ENCODE data around the gene SEBOX. TPM values are rescaled to one million over a fixed set of nuclear protein-coding genes. Genes with fewer than 3 reads are reported as not detected.
A peak's percentile ranks its signal among the peaks of the same experiment; 100 is the strongest.

SEBOX gene
- polyA plus RNA-seq, 3 donors: not detected

DNA sequence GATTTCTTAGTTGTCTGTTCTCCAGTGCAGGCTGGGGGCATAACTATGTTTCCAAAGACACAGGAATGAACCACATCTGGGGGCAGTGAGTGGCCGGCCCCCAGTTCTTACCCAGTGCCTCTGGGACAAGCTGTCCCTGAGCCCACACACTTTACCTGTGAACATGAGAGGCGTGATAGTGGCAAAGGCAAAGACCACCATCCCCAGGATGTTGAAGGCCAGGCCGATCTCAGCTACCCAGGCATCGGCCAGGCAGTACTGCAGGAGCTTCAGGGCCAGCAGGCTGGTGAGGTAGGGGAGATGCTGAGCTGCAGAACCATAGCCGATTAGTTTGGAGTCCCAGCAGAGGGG is 39.4 kb upstream of the SEBOX start:
- no peaks in the 10 kb centered on the region for H3K79me2 ChIP-seq (ENCODE audit: insufficient read depth, low read length)
- H3K27me3 ChIP-seq (ENCODE audit: control insufficient read depth in 2 of 2, insufficient read depth in 2 of 2, low read length in 2 of 2): no peaks in the 10 kb centered on the region
- no peak overlapping the region for H3K27ac ChIP-seq (ENCODE audit: low read depth in 1 of 2, low read length in 2 of 2)
- peaks cover 0 to 8% (median 2%) of the 10 kb centered on the region in 3 donors for H3K27me3 Mint-ChIP-seq (ENCODE audit: low read depth in 3 of 3)
- TF ChIP-seq, protein P1, sequence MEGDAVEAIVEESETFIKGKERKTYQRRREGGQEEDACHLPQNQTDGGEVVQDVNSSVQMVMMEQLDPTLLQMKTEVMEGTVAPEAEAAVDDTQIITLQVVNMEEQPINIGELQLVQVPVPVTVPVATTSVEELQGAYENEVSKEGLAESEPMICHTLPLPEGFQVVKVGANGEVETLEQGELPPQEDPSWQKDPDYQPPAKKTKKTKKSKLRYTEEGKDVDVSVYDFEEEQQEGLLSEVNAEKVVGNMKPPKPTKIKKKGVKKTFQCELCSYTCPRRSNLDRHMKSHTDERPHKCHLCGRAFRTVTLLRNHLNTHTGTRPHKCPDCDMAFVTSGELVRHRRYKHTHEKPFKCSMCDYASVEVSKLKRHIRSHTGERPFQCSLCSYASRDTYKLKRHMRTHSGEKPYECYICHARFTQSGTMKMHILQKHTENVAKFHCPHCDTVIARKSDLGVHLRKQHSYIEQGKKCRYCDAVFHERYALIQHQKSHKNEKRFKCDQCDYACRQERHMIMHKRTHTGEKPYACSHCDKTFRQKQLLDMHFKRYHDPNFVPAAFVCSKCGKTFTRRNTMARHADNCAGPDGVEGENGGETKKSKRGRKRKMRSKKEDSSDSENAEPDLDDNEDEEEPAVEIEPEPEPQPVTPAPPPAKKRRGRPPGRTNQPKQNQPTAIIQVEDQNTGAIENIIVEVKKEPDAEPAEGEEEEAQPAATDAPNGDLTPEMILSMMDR (IDR thresholded peaks at IDR 0.05): no peak
- H3K4me3 Mint-ChIP-seq: peak overlapping the region; percentile 41 to 83
- H3K4me1 Mint-ChIP-seq: peaks cover 42% of the 10 kb centered on the region
- peaks cover 35 to 49% of the 10 kb centered on the region in 2 donors for H3K4me1 ChIP-seq (ENCODE audit: control insufficient read depth in 1 of 2, insufficient read depth in 2 of 2, low read length in 2 of 2)
- intact Hi-C loops (cut with micrococcal nuclease): no loop called here
- H4K20me1 ChIP-seq (ENCODE audit: insufficient read depth, low read length): no peaks in the 10 kb centered on the region
- no peak overlapping the region for H2AFZ ChIP-seq (ENCODE audit: insufficient read depth, low read depth, low read length, poor library complexity, severe bottlenecking)
- H3K9ac ChIP-seq (ENCODE audit: insufficient read depth, low read length, poor library complexity, severe bottlenecking): no peak overlapping the region
- H3K4me3 ChIP-seq (replicated peaks in 1 of 3; ENCODE audit: low read depth in 2 of 3, low read length in 3 of 3): peak overlapping the region in 1 of 3 experiments; percentile 87
- peak overlapping the region in 3 of 7 donors; percentile 16 to 33 (median 20) for H3K27ac Mint-ChIP-seq
- H3K9me3 Mint-ChIP-seq: no peaks in the 10 kb centered on the region
- H3K9me3 ChIP-seq (replicated peaks in 1 of 2; ENCODE audit: control insufficient read depth in 1 of 2, insufficient read depth in 1 of 2, low read length in 2 of 2): no peaks in the 10 kb centered on the region
- H3K4me2 ChIP-seq (replicated peaks; ENCODE audit: extremely low read depth, low read length, poor library complexity, severe bottlenecking): peak overlapping the region; percentile 96
- WGBS (ENCODE audit: insufficient coverage): 98% methylated on average over 5 of the region's 5 CpGs
- peaks cover 0 to 7% of the 10 kb centered on the region in 2 donors for H3K36me3 ChIP-seq (replicated peaks in 1 of 2; ENCODE audit: control insufficient read depth in 1 of 2, insufficient read depth in 2 of 2, low read length in 2 of 2)
- peaks cover 8 to 20% of the 10 kb centered on the region in 2 donors for H3K36me3 Mint-ChIP-seq
- no peak for DNase-seq

DNA sequence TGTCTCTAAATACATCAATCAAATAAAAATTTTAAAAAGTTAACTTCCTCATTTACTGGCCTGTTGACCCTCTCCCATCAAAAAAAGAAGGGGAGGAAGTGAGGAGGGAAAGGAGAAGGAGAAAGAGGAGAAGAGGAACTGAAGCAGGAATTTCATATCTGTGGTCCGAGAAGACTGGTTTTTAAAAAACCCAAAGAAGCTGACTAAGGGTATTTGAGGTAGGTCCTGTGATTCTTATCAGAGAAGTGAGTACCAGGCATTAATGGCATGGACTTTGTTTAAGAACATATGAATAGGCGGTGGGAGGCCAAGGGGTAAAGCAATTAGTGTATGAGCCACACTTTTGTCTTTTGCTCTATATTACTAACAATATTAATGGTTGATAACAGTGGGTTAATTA is 39.0 kb upstream of the SEBOX start:
- H3K9me3 Mint-ChIP-seq: no peaks in the 10 kb centered on the region
- peaks cover 42% of the 10 kb centered on the region for H3K4me1 Mint-ChIP-seq
- WGBS (ENCODE audit: insufficient coverage): 17% methylated on average over 1 of the region's 2 CpGs
- peaks cover 11 to 25% of the 10 kb centered on the region in 2 donors for H3K36me3 Mint-ChIP-seq
- no peak overlapping the region for H2AFZ ChIP-seq (ENCODE audit: insufficient read depth, low read depth, low read length, poor library complexity, severe bottlenecking)
- TF ChIP-seq, protein P1 (IDR thresholded peaks at IDR 0.05): no peak
- peaks cover 2 to 11% of the 10 kb centered on the region in 2 donors for H3K36me3 ChIP-seq (replicated peaks in 1 of 2; ENCODE audit: control insufficient read depth in 1 of 2, insufficient read depth in 2 of 2, low read length in 2 of 2)
- peak overlapping the region; percentile 96 for H3K4me2 ChIP-seq (replicated peaks; ENCODE audit: extremely low read depth, low read length, poor library complexity, severe bottlenecking)
- intact Hi-C loops (cut with micrococcal nuclease): no loop called here
- peak in 2 of 3 donors; percentile 29 to 35 for DNase-seq
- peak overlapping the region in 3 of 7 donors; percentile 16 to 45 (median 20) for H3K27ac Mint-ChIP-seq
- no peaks in the 10 kb centered on the region for H3K27me3 ChIP-seq (ENCODE audit: control insufficient read depth in 2 of 2, insufficient read depth in 2 of 2, low read length in 2 of 2)
- H3K27me3 Mint-ChIP-seq (ENCODE audit: low read depth in 3 of 3): peaks cover 0 to 8% (median 2%) of the 10 kb centered on the region in 3 donors
- H3K9me3 ChIP-seq (replicated peaks in 1 of 2; ENCODE audit: control insufficient read depth in 1 of 2, insufficient read depth in 1 of 2, low read length in 2 of 2): no peaks in the 10 kb centered on the region
- no peaks in the 10 kb centered on the region for H4K20me1 ChIP-seq (ENCODE audit: insufficient read depth, low read length)
- H3K27ac ChIP-seq (ENCODE audit: low read depth in 1 of 2, low read length in 2 of 2): no peak overlapping the region
- peak overlapping the region in 1 of 3 experiments; percentile 87 for H3K4me3 ChIP-seq (replicated peaks in 1 of 3; ENCODE audit: low read depth in 2 of 3, low read length in 3 of 3)
- H3K4me1 ChIP-seq (ENCODE audit: control insufficient read depth in 1 of 2, insufficient read depth in 2 of 2, low read length in 2 of 2): peaks cover 35 to 49% of the 10 kb centered on the region in 2 donors
- H3K9ac ChIP-seq (ENCODE audit: insufficient read depth, low read length, poor library complexity, severe bottlenecking): no peak overlapping the region
- H3K79me2 ChIP-seq (ENCODE audit: insufficient read depth, low read length): no peaks in the 10 kb centered on the region
- peak overlapping the region; percentile 41 to 83 for H3K4me3 Mint-ChIP-seq

Data from CD14-positive monocyte (primary cell).